ENCODE measurements around the gene STAB2. TPM values are rescaled to one million over a fixed set of nuclear protein-coding genes. Genes with fewer than 3 reads are reported as not detected.
A peak's percentile ranks its signal among the peaks of the same experiment; 100 is the strongest.

The STAB2 gene
- total RNA-seq, 6 experiments from 2014 or later, result 5.5 to 32.2 (median 18.5) TPM

GRCh38 chr12:103673487-103673886 is 86.4 kb downstream of the STAB2 start:
- no peak for TF ChIP-seq POLR2A (IDR thresholded peaks at IDR 0.05)
- TF ChIP-seq, protein P1, sequence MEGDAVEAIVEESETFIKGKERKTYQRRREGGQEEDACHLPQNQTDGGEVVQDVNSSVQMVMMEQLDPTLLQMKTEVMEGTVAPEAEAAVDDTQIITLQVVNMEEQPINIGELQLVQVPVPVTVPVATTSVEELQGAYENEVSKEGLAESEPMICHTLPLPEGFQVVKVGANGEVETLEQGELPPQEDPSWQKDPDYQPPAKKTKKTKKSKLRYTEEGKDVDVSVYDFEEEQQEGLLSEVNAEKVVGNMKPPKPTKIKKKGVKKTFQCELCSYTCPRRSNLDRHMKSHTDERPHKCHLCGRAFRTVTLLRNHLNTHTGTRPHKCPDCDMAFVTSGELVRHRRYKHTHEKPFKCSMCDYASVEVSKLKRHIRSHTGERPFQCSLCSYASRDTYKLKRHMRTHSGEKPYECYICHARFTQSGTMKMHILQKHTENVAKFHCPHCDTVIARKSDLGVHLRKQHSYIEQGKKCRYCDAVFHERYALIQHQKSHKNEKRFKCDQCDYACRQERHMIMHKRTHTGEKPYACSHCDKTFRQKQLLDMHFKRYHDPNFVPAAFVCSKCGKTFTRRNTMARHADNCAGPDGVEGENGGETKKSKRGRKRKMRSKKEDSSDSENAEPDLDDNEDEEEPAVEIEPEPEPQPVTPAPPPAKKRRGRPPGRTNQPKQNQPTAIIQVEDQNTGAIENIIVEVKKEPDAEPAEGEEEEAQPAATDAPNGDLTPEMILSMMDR (IDR thresholded peaks at IDR 0.05), result no peak
- whole genome bisulfite sequencing (ENCODE audit: insufficient coverage, low coverage, low lambda C conversion rate, missing lambda C conversion rate), result 88% methylated on average over 4 of the region's 6 CpGs
- H3K4me3 ChIP-seq, result no peak overlapping the region
- no peak for ATAC-seq
- H3K27ac ChIP-seq, result no peak overlapping the region
- intact Hi-C loops (cut with DNase I), result no loop called here
- H3K4me1 ChIP-seq, result peaks cover 0 to 4% (median 0%) of the 10 kb centered on the region in 4 donors
- no peak for DNase-seq
- no peaks in the 10 kb centered on the region for H3K27me3 ChIP-seq
- H3K9me3 ChIP-seq, result no peaks in the 10 kb centered on the region
- no peaks in the 10 kb centered on the region for H3K36me3 ChIP-seq

GRCh38 chr12:103673891-103674375 is 86.9 kb downstream of the STAB2 start:
- Histone ChIP-seq H3K9me3 (no peaks in the 10 kb centered on the region), H3K4me3 (no peak overlapping the region), H3K27ac (no peak overlapping the region), H3K27me3 (no peaks in the 10 kb centered on the region), H3K4me1 (peaks cover 0 to 4% (median 0%) of the 10 kb centered on the region in 4 donors), H3K36me3 (no peaks in the 10 kb centered on the region)
- 88% methylated on average over 3 of the region's 10 CpGs for WGBS (ENCODE audit: insufficient coverage, low coverage, low lambda C conversion rate, missing lambda C conversion rate)
- TF ChIP-seq, protein P1 (IDR thresholded peaks at IDR 0.05), result no peak
- TF ChIP-seq POLR2A (IDR thresholded peaks at IDR 0.05), result no peak
- ATAC-seq (peak in 1 of 4 donors; percentile 62), DNase-seq (no peak)
- intact Hi-C loops (cut with DNase I), result no loop called here

- Histone ChIP-seq H3K9me3 (no peaks in the 10 kb centered on the region), H3K4me3 (no peak overlapping the region), H3K27me3 (no peaks in the 10 kb centered on the region), H3K27ac (no peak overlapping the region), H3K36me3 (no peaks in the 10 kb centered on the region), H3K4me1 (peaks cover 0 to 4% (median 0%) of the 10 kb centered on the region in 4 donors)
- 50% methylated on average over 3 of the region's 3 CpGs for WGBS (ENCODE audit: insufficient coverage, low coverage, low lambda C conversion rate, missing lambda C conversion rate)
- DNase-seq (no peak), ATAC-seq (no peak)
- intact Hi-C loops (cut with DNase I), result no loop called here
- no peak for TF ChIP-seq POLR2A (IDR thresholded peaks at IDR 0.05)
- TF ChIP-seq, protein P1 (IDR thresholded peaks at IDR 0.05), result no peak
Measured at GRCh38 chr12:103676893-103677292, 89.8 kb downstream of the STAB2 start.

- no peaks in the 10 kb centered on the region for H3K36me3 ChIP-seq
- no peak for DNase-seq
- ATAC-seq, result no peak
- H3K27ac ChIP-seq, result no peak overlapping the region
- TF ChIP-seq, protein P1 (IDR thresholded peaks at IDR 0.05), result no peak
- no peak for TF ChIP-seq POLR2A (IDR thresholded peaks at IDR 0.05)
- H3K4me1 ChIP-seq, result peaks cover 0 to 4% (median 0%) of the 10 kb centered on the region in 4 donors
- intact Hi-C loops (cut with DNase I), result no loop called here
- no peaks in the 10 kb centered on the region for H3K9me3 ChIP-seq
- no peak overlapping the region for H3K4me3 ChIP-seq
- no peaks in the 10 kb centered on the region for H3K27me3 ChIP-seq
- 41% methylated on average over 8 of the region's 8 CpGs for WGBS (ENCODE audit: insufficient coverage, low coverage, low lambda C conversion rate, missing lambda C conversion rate)
Measured at GRCh38 chr12:103677341-103677740, 90.3 kb downstream of the STAB2 start.

DNA sequence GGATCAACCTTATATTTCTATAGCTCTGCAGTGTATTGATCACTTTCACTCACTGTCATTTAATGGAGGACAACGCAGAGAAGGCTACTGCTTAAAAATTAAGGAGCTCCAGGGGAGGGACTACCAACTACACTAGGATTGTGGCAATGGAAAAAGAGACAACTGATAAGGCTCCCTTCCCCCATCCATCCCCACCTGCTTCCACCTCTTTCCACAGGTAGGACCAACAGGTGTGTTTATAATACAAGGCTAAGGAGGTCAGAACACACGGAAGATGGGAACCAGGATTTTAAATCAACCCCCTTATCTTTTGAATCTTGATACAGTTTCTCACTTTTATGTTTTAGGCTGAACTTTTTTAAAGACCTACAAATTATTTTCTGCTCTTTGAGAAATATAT is 90.8 kb downstream of the STAB2 start:
- 56% methylated on average over 2 of the region's 2 CpGs for WGBS (ENCODE audit: insufficient coverage, low coverage, low lambda C conversion rate, missing lambda C conversion rate)

More for the DNA sequence above, 90.8 kb downstream of the STAB2 start:
- no peak overlapping the region for H3K4me3 ChIP-seq
- TF ChIP-seq, protein P1 (IDR thresholded peaks at IDR 0.05), result no peak
- TF ChIP-seq POLR2A (IDR thresholded peaks at IDR 0.05), result no peak
- ATAC-seq (no peak), DNase-seq (no peak)
- no peak overlapping the region for H3K27ac ChIP-seq
- no peaks in the 10 kb centered on the region for H3K27me3 ChIP-seq
- H3K36me3 ChIP-seq, result no peaks in the 10 kb centered on the region
- peaks cover 0 to under 1% (median 0%) of the 10 kb centered on the region in 4 donors for H3K4me1 ChIP-seq
- H3K9me3 ChIP-seq, result no peaks in the 10 kb centered on the region
- intact Hi-C loops (cut with DNase I), result no loop called here

Data from right lobe of liver (tissue), 6 donors.